ENCODE data around the gene MSI2. TPM values are rescaled to one million over a fixed set of nuclear protein-coding genes. Genes with fewer than 3 reads are reported as not detected.

Gene MSI2
- total and polyA plus RNA-seq, 2 donors (not counting 1 experiment from before 2014, with no cell fraction given): 16.1 to 196 TPM

- Histone ChIP-seq H3K9me3 (ENCODE audit: control extremely low read depth in 1 of 3, control insufficient read depth in 2 of 3, insufficient read depth in 1 of 3, low read length in 2 of 3) (peaks cover 0 to 3% (median 0%) of the 10 kb centered on the region in 3 donors), H4K20me1 (ENCODE audit: control insufficient read depth, insufficient read depth, low read length, poor library complexity, severe bottlenecking) (peaks cover 38% of the 10 kb centered on the region), H3K79me2 (ENCODE audit: control insufficient read depth, insufficient read depth, low read length) (peaks cover 56% of the 10 kb centered on the region), H2AFZ (ENCODE audit: insufficient read depth, low read depth, low read length, poor library complexity, severe bottlenecking) (no peak overlapping the region), H3K9ac (ENCODE audit: low read length) (no peak overlapping the region), H3K4me3 (ENCODE audit: control extremely low read depth in 1 of 5, extremely low read depth in 1 of 5, insufficient read depth in 1 of 5, low read depth in 2 of 5, low read length in 4 of 5) (no peak overlapping the region), H3K4me2 (replicated peaks; ENCODE audit: low read depth, low read length, poor library complexity, severe bottlenecking) (no peak overlapping the region), H3K27me3 (replicated peaks in 1 of 4; ENCODE audit: control extremely low read depth in 1 of 4, control insufficient read depth in 3 of 4, insufficient read depth in 4 of 4, low read length in 3 of 4) (no peaks in the 10 kb centered on the region), H3K36me3 (replicated peaks in 1 of 2; ENCODE audit: control extremely low read depth in 1 of 2, control insufficient read depth in 1 of 2, extremely low read depth in 1 of 2, insufficient read depth in 2 of 2, low read length in 1 of 2) (no peaks in the 10 kb centered on the region), H3K27ac (ENCODE audit: low read length in 2 of 2) (no peak overlapping the region), H3K4me1 (ENCODE audit: control insufficient read depth in 2 of 2, insufficient read depth in 2 of 2, low read length in 2 of 2) (peaks cover 38 to 59% of the 10 kb centered on the region in 2 donors)
- H3K27ac Mint-ChIP-seq: no peak overlapping the region
- H3K4me3 Mint-ChIP-seq: no peak overlapping the region
- intact Hi-C loops (cut with micrococcal nuclease): no loop called here
- DNase-seq (no peak), ATAC-seq (ENCODE audit: low read depth) (no peak)
- ChIA-PET CTCF (no interaction called here), POLR2A (no interaction called here)
- TF ChIP-seq EZH2 (IDR thresholded peaks at IDR 0.05; ENCODE audit: borderline replicate concordance, insufficient read depth, low read depth, low read length, poor library complexity, severe bottlenecking) (no peak), CTCF (IDR thresholded peaks at IDR 0.05) (no peak)
- peaks cover 76% of the 10 kb centered on the region for H3K4me1 Mint-ChIP-seq
- no peaks in the 10 kb centered on the region for H3K9me3 Mint-ChIP-seq (ENCODE audit: insufficient read depth)
- H3K27me3 Mint-ChIP-seq: no peaks in the 10 kb centered on the region
- 58% methylated on average over 4 of the region's 10 CpGs for WGBS (ENCODE audit: insufficient coverage)
These were observed 209.7 kb downstream of the MSI2 start for GRCh38 chr17:57466017-57466471.

- intact Hi-C loops (cut with micrococcal nuclease): no loop called here
- H3K27ac Mint-ChIP-seq: no peak overlapping the region
These were observed 210.2 kb downstream of the MSI2 start for GRCh38 chr17:57466521-57466920.

More at GRCh38 chr17:57466521-57466920, 210.2 kb downstream of the MSI2 start:
- Histone ChIP-seq H3K27ac (ENCODE audit: low read length in 2 of 2) (no peak overlapping the region), H3K4me1 (ENCODE audit: control insufficient read depth in 2 of 2, insufficient read depth in 2 of 2, low read length in 2 of 2) (peaks cover 38 to 55% of the 10 kb centered on the region in 2 donors), H3K9me3 (ENCODE audit: control extremely low read depth in 1 of 3, control insufficient read depth in 2 of 3, insufficient read depth in 1 of 3, low read length in 2 of 3) (peaks cover 0 to 3% (median 0%) of the 10 kb centered on the region in 3 donors), H3K4me2 (replicated peaks; ENCODE audit: low read depth, low read length, poor library complexity, severe bottlenecking) (no peak overlapping the region), H3K36me3 (replicated peaks in 1 of 2; ENCODE audit: control extremely low read depth in 1 of 2, control insufficient read depth in 1 of 2, extremely low read depth in 1 of 2, insufficient read depth in 2 of 2, low read length in 1 of 2) (no peaks in the 10 kb centered on the region), H3K9ac (ENCODE audit: low read length) (no peak overlapping the region), H3K27me3 (replicated peaks in 1 of 4; ENCODE audit: control extremely low read depth in 1 of 4, control insufficient read depth in 3 of 4, insufficient read depth in 4 of 4, low read length in 3 of 4) (no peaks in the 10 kb centered on the region), H3K4me3 (ENCODE audit: control extremely low read depth in 1 of 5, extremely low read depth in 1 of 5, insufficient read depth in 1 of 5, low read depth in 2 of 5, low read length in 4 of 5) (no peak overlapping the region), H4K20me1 (ENCODE audit: control insufficient read depth, insufficient read depth, low read length, poor library complexity, severe bottlenecking) (peaks cover 33% of the 10 kb centered on the region), H2AFZ (ENCODE audit: insufficient read depth, low read depth, low read length, poor library complexity, severe bottlenecking) (no peak overlapping the region), H3K79me2 (ENCODE audit: control insufficient read depth, insufficient read depth, low read length) (peaks cover 57% of the 10 kb centered on the region)
- ChIA-PET CTCF (no interaction called here), POLR2A (interaction anchor here (0.7 kb wide), 1 partner anchor 593 kb away, joined by 3 read pairs; no protein-coding TSS in a partner anchor)
- Mint-ChIP-seq H3K27me3 (no peaks in the 10 kb centered on the region), H3K4me3 (no peak overlapping the region), H3K9me3 (ENCODE audit: insufficient read depth) (no peaks in the 10 kb centered on the region), H3K4me1 (peaks cover 76% of the 10 kb centered on the region)
- WGBS (ENCODE audit: insufficient coverage): no CpG with 5 or more reads among the region's 1 CpG
- no peak for TF ChIP-seq EZH2 (IDR thresholded peaks at IDR 0.05; ENCODE audit: borderline replicate concordance, insufficient read depth, low read depth, low read length, poor library complexity, severe bottlenecking)
- TF ChIP-seq CTCF (IDR thresholded peaks at IDR 0.05): no peak
- no peak for ATAC-seq (ENCODE audit: low read depth)
- no peak for DNase-seq

Measured in B cell (primary cell).